Measurements from ENCODE around the gene RUFY3. TPM values are rescaled to one million over a fixed set of nuclear protein-coding genes. Genes with fewer than 3 reads are reported as not detected.

RUFY3 gene
- total and polyA plus RNA-seq, 2 of the 4 experiments (the other 2 are of a cell fraction) = 19.6 to 28.9 TPM

DNA sequence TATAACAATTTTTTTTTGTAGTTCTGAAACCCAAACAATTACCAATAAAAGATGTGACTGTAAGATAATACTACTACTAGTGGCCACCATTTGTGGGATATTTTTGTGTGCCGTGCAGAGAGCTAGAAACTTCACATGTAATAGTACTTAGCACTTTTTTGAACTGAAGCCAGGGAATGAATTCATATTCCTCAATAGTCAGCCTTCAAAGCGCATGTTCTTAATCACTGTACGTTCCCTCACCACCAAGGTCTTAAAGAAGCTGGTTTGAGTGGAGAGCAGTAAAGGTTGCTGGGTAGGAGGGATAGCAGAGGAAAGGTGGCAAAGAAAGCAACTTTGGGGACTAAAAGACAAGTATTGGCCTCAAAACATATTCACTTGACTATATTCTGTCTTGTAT, 9.6 kb upstream of the RUFY3 start:
- ATAC-seq (ENCODE audit: low read depth) (no peak), DNase-seq (no peak)
- Histone ChIP-seq H3K9me3 (ENCODE audit: control insufficient read depth, insufficient read depth, low read length) (no peaks in the 10 kb centered on the region), H3K27ac (ENCODE audit: insufficient read depth, low read length) (no peak overlapping the region), H2BK5ac (ENCODE audit: low read depth, low read length, poor library complexity, severe bottlenecking) (no peak overlapping the region), H3K4me1 (ENCODE audit: control insufficient read depth, insufficient read depth, low read length) (0 out of 2 replicates have a peak, but pooled peaks cover 2% of the 10 kb centered on the region), H3K56ac (ENCODE audit: extremely low read depth, insufficient read depth, low read length) (no peak overlapping the region), H3K4ac (ENCODE audit: low read depth, low read length) (no peak overlapping the region), H3K14ac (replicated peaks; ENCODE audit: low read depth, low read length) (no peak overlapping the region), H3K27me3 (ENCODE audit: control insufficient read depth, insufficient read depth, low read length) (no peaks in the 10 kb centered on the region), H3K4me2 (ENCODE audit: low read depth, low read length) (no peak overlapping the region), H3K23ac (ENCODE audit: low read depth, low read length) (no peak overlapping the region), H2AK9ac (replicated peaks; ENCODE audit: low read depth, low read length, poor library complexity) (no peak overlapping the region), H4K20me1 (ENCODE audit: insufficient read depth, low read length) (peaks cover 4% of the 10 kb centered on the region; the same call in 1 of the 2 replicates), H3K4me3 (ENCODE audit: insufficient read depth, low read depth, low read length) (no peak overlapping the region), H2BK120ac (ENCODE audit: low read depth, low read length) (no peak overlapping the region), H2BK15ac (ENCODE audit: low read depth, low read length) (no peak overlapping the region), H2AFZ (replicated peaks; ENCODE audit: low read length, poor library complexity) (no peak overlapping the region), H3K9ac (ENCODE audit: low read depth, low read length) (no peak overlapping the region), H3K18ac (ENCODE audit: low read depth, low read length) (no peak overlapping the region), H4K5ac (ENCODE audit: low read depth, low read length) (no peak overlapping the region), H3K36me3 (ENCODE audit: control insufficient read depth, insufficient read depth, low read length) (no peaks in the 10 kb centered on the region), H2AK5ac (ENCODE audit: low read depth, low read length) (no peak overlapping the region), H2BK20ac (ENCODE audit: low read depth, low read length) (no peak overlapping the region), H4K91ac (ENCODE audit: insufficient read depth, low read depth, low read length) (no peak overlapping the region), H4K8ac (ENCODE audit: low read depth in 2 of 2, low read length in 2 of 2) (no peak overlapping the region), H3K9me1 (ENCODE audit: insufficient read depth, low read length) (peaks cover 14% of the 10 kb centered on the region), H3K79me1 (ENCODE audit: low read depth in 1 of 2, low read length in 2 of 2) (peaks cover 14 to 64% of the 10 kb centered on the region in 2 experiments; a peak in 3 of 4 replicates)
- POLR2A ChIA-PET (ENCODE audit: unreplicated experiment) = no interaction called here
- BruUV-seq (replicated peaks) = no TSS peak
- CTCF ChIA-PET = no interaction called here
- WGBS, 2 experiments (ENCODE audit: extremely low coverage in 2 of 2, insufficient read length in 1 of 2) = no CpG with 5 or more reads among the region's 3 CpGs
- TF ChIP-seq MXI1 (IDR thresholded peaks at IDR 0.05; ENCODE audit: borderline replicate concordance, low read depth, low read length) (no peak), RCOR1 (IDR thresholded peaks at IDR 0.05; ENCODE audit: insufficient replicate concordance, low read length) (no peak), MAFK (IDR thresholded peaks at IDR 0.05; ENCODE audit: low read depth, low read length) (no peak), FOS (IDR thresholded peaks at IDR 0.05; ENCODE audit: low read depth, low read length) (no peak), CEBPB (IDR thresholded peaks at IDR 0.05; ENCODE audit: low read depth, low read length) (no peak), SMC3 (IDR thresholded peaks at IDR 0.05; ENCODE audit: low read depth, low read length) (no peak), ELK1 (IDR thresholded peaks at IDR 0.05; ENCODE audit: borderline replicate concordance, low read depth, low read length) (no peak), POLR2A (IDR thresholded peaks at IDR 0.05; ENCODE audit: low read depth, low read length) (no peak), NFE2L2 (IDR thresholded peaks at IDR 0.05; ENCODE audit: low read depth, low read length) (no peak), CHD1 (IDR thresholded peaks at IDR 0.05; ENCODE audit: low read depth, low read length) (no peak), BHLHE40 (IDR thresholded peaks at IDR 0.05; ENCODE audit: low read depth, low read length) (no peak), MAZ (IDR thresholded peaks at IDR 0.05; ENCODE audit: borderline replicate concordance, low read depth, low read length) (no peak), RFX5 (IDR thresholded peaks at IDR 0.05; ENCODE audit: low read depth, low read length) (no peak), CTCF (conservative IDR thresholded peaks at IDR 0.05; ENCODE audit: low read depth, low read length) (no peak)
- TF ChIP-seq, protein P1, sequence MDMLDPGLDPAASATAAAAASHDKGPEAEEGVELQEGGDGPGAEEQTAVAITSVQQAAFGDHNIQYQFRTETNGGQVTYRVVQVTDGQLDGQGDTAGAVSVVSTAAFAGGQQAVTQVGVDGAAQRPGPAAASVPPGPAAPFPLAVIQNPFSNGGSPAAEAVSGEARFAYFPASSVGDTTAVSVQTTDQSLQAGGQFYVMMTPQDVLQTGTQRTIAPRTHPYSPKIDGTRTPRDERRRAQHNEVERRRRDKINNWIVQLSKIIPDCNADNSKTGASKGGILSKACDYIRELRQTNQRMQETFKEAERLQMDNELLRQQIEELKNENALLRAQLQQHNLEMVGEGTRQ (IDR thresholded peaks at IDR 0.05; ENCODE audit: low read depth, low read length) = no peak
- in situ Hi-C loops (cut with MboI; ENCODE audit: low sequenced_read_pairs) (no loop called here), dilution Hi-C loops (cut with HindIII; ENCODE audit: low sequenced_read_pairs, unreplicated experiment) (no loop called here), intact Hi-C loops (cut with micrococcal nuclease) (no loop called here)

All from IMR-90 (cell line).